Stimulated activated CD8-positive, alpha-beta memory T cell treated with anti-CD3 and anti-CD28 coated beads, Interleukin-4, amount 100 ng/mL, for 1 hour (primary cell): ENCODE results near the gene CPNE2.
"Not testable (repeated sequence)": the region's sequence is repeated elsewhere in the genome, so short reads cannot be mapped to it uniquely, and the experiment has no call there.

Source experiments
- DNase-seq, 2 donors: peaks; one replicate each; pipeline ENCODE4 v3.0.0-alpha.2; 2020; ENCODE audit warnings: low read depth in 2 of 2, low spot score in 1 of 2

CPNE2 gene

DNA sequence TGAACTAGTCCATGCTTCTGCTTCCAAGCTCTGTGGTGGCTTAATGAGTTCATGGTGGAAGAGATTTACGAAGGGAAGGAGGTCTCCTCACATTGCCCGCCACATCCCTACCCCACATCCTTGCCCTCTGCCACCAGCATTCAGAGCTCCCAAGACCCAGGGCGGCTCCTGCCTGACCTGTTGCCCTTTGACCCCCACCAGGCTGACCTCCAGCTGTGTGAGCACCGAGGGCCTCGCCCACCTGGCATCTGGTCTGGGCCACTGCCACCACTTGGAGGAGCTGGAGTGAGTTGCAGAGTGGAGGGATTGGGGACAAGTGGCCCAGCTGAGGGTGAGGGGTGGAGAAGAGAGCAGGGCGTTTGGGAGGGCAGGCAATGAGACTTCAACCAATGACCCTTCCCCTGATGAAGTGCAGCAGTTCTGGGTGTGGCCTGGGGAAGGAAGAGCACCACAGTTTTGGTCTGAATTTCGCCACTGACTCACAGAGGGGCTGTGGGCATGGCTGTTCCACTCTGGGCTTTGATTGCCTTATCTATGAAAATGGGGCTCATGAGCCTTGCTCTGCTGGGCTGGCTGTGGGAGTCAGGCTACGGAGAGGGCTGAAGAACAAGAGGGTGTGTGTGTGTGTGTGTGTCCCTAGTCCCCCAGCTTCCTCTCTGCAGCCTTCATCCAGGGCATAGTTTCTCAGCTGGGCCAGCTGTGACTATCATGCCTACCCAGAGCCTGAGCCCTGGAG, 22.6 kb upstream of the CPNE2 start:
- no peak for DNase-seq

DNA sequence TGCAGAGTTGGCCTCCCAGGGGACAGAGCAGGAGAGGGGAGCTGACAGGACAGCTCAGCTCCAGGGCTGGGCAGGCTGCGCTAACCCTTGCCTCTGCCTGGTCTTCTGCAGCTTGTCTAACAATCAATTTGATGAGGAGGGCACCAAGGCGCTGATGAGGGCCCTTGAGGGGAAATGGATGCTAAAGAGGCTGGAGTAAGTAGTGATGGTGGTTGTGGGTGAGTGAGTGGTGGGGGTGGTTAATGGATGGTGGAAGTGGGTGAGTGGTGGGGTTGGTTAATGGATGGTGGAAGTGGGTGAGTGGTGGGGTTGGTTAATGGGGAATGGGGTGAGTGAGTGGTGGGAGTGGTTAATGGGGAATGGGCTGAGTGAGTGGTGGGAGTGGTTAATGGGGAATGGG, 22.0 kb upstream of the CPNE2 start:
- no peak for DNase-seq

DNA sequence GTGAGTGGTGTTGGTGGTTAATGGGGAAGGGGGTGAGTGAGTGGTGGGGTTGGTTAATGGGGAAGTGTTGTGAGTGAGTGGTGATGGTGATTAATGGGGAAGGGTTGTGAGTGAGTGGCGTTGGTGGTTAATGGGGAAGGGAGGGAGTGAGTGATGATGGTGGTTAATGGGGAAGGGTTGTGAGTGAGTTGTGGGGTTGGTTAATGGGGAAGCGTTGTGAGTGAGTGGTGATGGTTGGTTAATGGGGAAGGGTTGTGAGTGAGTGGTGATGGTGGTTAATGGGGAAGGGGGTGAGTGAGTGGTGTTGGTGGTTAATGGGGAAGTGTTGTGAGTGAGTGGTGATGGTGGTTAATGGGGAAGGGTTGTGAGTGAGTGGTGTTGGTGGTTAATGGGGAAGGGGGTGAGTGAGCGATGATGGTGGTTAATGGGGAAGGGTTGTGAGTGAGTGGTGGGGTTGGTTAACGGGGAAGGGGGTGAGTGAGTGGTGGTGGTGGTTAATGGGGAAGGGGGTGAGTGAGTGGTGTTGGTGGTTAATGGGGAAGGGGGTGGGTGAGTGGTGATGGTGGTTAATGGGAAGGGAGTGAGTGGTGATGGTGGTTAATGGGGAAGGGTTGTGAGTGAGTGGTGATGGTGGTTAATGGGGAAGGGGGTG, 21.2 kb upstream of the CPNE2 start:
- DNase-seq, result not testable (repeated sequence)

DNA sequence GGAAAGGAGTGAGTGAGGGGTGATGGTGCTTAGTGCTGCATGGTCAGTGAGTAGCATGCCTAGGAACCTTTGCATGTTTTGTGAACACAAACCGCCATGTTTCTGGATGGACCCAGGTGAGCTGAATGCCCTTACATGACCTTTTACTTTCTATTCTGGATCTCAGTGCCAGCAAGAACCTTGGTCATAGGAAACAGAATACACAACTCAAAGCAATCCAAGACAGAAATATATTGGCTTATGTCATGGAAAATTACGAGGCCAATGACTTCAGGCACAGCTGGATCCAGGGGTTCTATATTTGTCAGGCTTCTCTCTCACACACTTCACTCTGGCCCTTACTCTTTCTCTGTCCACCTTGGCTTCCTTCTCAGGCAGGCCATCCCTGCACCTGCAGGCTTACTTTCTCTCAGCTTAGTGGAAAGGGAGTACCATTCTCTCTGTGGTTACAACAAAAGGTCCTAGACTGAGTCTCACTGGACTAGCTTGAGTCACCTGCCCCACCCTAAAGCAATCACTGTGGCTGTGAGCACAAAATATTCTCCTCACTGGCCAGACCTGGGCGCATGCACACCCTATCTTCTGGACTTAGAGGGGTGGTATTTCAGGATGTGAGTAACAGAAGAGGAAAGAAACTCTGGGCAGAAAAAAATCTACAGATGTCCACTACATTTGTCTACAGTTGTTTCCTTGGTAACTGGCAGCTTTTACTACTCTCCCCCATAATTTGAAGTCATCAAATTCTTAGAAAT, 20.4 kb upstream of the CPNE2 start:
- no peak for DNase-seq

DNA sequence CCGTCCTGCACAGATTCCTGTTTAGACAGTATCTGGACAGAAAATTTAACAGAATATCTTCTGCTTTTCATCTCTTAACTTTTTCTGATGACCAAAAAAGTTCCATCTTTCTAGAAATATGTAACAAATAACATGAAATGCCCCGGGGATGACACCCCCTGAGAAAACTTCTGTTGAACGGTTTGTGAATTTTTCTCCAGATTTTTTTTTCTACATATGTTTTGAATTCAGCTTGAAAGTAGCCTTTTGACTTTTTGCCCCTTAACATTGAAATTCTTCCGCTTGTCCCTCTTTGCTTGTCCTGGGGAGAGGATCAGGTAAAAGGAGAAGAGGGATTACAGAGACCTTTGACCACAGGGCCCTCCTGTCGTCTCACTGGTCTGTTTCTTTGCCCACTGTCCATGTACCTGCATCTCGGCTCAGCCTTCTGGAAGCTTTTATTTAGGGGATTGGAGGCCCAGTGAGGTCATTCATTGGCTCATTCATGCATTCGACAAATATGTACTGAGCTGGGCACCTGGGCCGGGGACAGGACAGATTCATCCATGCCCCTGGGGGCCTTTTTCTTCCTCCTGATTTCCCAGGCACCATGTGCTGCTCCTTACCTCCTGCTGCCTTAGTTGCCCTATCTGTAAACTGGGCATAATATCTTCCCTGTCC, 19.6 kb upstream of the CPNE2 start:
- no peak for DNase-seq

DNA sequence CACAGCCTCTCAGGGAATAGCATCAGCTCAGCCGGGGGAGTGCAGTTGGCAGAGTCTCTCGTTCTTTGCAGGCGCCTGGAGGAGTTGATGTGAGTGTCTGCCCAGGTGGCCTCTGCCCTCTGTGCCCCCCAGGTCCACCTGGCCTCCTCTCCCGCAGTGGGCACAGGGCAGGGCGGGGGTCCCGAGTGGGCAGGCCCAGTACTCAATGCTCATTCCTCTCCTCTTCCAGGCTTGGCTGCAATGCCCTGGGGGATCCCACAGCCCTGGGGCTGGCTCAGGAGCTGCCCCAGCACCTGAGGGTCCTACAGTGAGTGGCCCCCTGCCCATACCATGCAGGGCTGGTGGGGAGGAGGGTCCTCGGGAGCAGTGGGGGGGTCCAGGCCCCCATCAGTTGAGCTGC, 14.7 kb upstream of the CPNE2 start:
- no peak for DNase-seq

DNA sequence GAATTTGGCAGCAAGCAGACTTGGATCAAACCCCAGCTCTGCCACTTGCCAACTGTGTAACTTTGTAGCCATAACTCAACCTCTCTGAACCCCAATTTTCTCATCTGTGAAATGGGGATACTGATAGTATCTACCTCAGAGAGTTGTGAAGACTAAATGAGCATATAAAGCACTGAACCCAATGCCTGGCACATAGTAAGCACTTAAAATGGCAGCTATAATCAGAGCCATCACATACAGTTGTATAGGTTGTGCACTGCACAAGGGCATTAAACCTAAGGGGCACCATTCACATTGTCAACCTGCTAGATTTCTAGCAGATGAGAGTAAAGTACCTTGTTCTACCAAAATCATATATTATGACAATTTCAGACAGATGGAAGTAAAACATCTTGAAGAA, 10.6 kb upstream of the CPNE2 start:
- no peak for DNase-seq

DNA sequence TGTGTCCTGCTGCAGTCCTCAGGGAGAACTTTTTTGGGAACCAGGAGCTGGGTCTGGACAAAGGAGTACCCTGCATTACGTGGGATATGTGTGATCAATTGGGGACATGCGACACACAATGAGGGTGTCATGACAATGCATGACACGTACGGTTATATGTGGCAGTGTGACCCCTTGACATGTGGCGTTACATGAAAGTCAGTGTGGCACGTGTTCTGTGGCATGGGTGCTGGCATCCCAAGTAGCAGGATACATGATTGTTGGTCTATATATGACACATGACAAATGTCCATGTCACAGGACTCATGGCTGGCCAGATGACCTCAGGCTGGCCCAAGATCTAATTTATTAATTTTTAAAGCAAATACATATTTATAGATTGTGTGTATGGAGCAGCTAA, 9.7 kb upstream of the CPNE2 start:
- DNase-seq, result no peak

DNA sequence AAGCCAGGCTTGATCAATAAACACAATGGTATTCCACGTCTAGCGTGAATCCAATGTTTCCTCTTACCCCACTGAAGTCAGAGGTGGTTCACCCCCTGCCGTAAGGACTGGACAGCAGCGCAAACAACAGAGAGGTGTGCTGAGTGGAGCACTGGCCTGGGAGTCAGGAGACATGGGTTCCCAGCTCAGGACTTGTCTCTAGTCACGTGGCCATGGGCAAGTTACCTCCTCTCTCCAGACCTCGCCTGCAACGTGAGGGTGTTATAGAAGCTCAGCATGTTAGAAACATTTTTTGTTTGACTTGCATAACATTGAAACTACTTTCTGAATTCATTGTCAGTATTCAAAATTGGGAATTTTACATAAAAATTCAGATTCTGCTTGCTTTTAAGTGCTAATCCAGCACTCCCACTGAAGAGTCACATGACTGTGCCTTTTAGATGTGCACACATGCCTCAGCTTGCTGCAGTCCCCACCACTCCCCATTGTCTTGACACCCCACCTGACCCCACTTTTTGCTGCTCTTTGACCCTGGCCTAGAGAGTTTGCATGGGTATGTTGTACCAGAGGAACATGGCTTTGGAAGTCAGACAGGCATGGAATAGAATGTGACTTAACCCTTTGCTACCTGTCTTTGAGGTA, 8.8 kb upstream of the CPNE2 start:
- no peak for DNase-seq

DNA sequence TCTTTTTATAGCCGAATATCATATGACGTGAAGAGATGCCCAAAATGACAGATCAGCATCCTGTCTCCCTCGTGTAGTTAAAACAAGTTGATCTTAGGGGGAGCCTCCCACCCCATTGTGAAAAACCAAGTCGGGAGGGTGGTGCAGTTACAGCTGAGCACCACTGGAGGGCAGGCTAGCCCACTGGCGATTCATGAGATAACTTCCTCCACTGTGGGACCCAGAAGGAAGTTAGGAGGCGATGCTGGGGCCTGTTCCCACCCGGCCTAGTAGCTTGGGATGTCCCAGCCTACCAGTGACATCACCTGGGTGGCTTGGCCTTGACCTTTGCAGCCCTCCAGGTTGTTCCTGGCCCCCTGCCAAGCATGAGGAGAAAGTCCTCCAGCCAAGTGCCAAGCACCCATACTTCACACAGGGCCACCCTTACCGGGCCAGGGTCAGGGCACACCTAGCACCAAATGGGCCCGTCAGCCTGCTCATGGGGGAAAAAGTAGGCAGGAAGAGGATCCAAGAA, 8.1 kb upstream of the CPNE2 start:
- peak; percentile 47 to 49 for DNase-seq

DNA sequence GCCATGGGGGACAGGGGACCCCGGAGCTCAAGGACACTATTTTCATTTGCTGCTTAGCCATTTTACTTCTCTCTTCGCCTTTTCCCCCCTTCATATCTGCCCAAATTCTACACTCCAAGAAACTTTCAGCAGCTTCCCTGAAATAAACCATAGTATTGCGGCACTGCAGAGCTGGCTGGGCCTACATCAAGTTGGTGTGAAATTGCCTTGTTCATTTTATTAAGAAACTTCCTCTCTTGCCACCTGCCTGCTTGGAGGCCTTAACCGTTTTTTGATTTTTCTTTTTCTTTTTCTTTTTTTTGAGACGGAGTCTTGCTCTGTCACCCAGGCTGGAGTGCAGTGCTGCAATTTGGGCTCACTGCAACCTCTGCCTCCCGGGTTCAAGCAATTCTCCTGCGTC, 7.4 kb upstream of the CPNE2 start:
- DNase-seq, result no peak

DNA sequence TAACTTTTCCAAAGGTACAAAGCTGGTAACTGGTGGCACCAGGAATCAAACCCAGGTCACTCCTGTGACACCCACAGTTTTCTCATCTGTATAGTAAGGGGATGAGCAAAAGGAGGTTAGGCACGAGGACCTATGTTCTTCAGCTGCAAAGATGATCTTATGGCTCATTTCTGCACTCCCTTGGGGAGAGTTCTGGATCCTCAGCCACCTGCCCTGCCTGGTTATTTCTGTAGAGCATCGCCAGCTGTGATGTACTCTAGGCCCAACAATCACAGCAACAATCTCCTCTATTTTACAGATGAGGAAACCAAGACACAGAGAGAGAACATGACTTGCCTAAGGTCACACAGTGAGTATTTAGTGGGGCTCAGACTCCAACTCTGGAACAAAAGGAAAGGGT, 5.4 kb upstream of the CPNE2 start:
- DNase-seq, result no peak

DNA sequence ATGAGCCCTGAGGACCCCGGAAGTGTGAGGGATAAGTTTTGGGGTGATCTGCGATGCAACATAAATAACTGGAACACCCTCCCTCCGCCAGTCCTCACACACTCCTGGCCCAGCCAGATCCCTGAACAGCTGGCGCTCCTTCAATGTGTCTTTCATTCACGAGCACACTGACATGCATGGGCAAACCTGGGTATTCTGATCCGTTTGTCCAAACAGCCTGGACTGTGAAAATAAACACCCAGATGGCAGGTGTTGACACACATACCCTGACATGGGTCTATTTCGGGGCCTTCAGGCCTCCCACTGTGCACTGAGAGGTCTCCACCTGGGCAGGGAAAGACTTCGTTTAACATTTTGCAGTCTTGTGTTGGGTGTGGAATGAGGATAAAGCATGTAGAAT, 3.0 kb upstream of the CPNE2 start:
- no peak for DNase-seq

DNA sequence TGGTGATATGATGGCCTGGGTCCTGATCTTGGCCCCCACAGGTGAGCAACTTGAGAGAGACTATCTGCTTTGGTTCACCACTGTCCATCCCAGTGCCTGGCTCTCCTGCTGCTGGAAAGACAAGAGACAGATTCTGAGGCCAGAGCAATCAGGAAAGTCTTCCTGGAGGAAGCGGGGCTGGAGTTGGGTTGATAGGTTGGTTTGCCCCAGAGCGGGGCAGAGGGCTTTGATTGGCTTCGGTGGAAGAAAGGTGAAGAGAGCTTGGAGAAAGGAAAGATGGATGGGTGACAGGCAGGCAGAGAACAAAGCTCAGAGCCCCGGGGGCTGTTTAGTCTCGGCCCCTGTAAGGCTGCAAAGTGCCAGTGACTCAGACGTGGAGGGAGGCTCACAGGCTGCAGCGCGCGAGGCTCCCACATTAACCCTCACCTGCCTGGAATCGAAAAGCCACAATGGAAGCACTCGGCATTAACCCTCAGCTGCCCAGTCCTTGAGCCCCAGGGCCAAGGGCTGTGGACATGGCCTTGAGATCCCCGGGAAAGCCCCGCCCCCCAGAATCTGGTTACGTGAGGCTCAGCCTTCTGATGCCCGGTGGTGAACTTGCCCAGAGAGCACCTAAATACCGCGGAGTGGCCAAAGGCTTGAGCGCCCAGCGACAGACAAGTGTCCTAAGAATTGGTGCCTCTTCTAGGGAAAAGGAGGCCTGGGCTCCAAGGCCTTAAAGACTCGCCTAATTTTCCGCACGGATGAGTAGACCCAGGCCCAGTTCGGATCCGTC, 996 bp upstream of the CPNE2 start:
- no peak for DNase-seq

DNA sequence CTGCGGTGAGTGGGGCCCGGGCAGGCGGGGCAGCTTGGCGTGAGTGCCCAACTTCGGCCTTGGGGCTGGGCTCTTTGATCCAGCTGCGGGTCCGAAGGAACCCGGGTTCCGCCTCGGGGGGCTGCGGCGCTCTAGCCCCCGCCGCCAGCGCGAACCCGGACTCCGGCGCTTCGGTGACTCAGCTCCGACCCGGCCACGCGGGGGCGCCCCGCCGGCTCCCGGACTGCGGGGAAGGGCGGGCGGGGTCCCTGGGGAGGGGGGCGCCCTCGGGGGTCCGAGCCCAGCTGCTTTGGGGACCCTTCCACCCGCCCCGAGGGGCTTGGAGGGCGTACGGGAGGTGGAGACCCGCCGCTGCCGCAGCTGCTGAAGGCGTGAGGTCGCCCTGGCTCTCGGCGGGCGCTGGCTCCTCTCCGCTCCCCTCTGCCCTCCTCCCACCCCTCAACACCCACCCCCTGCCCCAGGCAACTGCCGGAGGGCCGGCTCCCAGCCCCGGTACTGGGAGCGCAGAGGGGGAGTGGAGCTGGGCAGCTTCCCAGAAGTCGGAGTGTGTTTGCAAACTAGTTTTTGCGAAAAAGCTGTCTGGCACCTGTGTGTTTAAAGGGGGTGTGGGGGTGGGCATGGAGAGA, 516 bp downstream of the CPNE2 start:
- peak in 1 of 2 donors; percentile 18 for DNase-seq

DNA sequence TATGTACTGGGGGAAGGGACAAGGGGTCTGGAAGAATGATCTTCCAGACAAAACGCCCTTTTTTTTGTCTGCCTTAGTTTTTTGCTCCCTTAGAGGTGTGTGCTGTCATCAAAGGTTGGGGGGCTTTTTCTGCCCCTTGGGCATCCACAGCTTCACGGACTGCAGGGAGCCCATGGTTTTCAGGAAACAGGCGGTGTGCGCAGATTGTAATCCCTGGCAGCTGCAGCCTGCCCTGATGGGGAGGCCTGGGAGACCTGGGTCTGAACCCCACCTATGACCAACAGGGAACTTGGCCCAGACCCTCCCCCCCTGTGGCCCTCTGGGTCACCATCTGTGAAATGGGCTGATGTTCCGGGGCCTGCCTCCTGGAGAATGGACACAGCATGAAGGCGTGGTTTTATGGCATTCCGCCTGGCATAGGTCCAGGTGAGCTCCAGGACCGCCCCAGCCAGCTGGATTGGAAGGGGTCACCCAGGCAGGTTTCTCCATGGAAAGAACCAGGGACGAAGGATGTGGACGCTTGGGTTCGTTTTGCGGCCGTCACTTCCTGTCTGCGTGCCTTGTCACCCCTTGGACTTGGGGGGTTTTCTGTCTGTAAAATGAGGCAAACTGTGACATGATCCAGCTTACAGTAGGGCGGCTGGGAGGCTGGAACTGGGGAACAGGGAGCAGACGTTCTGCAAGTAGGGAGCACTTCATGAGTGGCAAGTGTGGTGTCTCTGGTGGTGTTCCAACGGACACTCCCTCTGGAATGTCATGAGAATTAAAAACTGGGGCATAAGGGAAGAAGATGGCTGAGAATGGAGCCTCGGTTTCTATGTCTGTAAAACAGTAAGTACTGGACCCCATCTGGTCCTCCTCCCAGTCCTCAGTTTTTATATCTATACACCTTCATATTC, 1.5 kb downstream of the CPNE2 start:
- DNase-seq, result no peak

DNA sequence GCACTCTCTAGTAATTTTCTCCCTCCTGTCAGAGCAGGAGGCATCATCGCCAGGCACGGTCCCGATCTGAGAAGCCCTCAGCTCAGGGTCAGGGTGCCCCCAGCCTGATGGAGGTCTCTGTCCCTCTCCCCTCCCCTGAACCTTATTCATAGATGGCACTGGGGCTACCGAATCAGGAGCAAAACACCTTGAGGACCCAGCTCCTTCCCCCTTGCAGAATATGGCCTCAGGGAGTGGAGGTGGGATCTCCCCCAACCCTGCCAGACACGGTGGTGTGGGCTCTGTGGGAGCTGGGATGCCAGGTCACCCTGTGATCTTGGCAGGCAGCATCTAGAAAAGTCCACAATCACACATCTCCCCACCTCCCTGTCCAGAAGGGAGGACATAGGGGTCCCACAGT, 2.5 kb downstream of the CPNE2 start:
- DNase-seq, result no peak

DNA sequence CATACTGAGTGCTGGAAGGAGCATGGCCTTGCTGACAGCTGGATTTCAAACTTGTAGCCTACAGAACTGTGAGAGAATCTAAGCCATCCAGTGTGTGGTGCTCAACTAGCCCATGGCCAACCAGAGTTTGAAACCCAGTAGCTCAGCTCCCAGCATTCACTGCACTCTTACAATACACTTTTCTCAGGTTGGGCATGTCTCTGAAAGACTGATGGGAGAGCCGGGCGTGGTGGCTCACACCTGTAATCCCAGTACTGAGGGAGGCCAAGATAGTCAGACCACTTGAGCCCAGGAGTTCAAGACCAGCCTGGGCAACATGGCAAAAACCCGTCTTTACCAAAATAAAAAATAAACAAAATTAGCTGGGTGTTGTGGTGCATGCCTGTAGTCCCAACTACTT, 3.8 kb downstream of the CPNE2 start:
- no peak for DNase-seq

DNA sequence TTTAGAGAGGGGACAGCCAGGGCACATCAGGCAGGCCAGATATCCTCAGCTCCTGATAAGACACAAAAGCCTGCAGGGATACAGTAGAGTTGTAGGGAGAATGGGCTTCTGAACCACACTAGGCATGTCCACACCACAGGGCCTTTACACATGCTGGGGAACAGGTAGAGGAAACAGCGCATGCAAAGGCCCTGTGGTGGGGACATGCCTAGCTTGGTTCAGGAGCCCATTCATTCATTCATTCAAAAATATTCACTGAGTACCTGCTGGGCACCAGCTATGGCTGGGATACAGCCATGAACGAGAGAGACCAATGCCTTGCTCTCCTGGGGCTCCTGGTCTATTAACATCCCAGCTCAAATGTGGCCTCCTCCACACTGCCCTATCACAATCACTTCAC, 4.4 kb downstream of the CPNE2 start:
- no peak for DNase-seq
